GM15510 (cell line): ENCODE measurements around the gene PLIN3.

Experiments used
- POLR2A ChIP-seq: IDR thresholded peaks from 3 replicates; pipeline ENCODE4 v1.6.1; 2011; ENCODE audit warnings: borderline replicate concordance; ENCODE audit not compliant: insufficient read length; ENCODE audit errors: extremely low read depth

PLIN3 gene

DNA sequence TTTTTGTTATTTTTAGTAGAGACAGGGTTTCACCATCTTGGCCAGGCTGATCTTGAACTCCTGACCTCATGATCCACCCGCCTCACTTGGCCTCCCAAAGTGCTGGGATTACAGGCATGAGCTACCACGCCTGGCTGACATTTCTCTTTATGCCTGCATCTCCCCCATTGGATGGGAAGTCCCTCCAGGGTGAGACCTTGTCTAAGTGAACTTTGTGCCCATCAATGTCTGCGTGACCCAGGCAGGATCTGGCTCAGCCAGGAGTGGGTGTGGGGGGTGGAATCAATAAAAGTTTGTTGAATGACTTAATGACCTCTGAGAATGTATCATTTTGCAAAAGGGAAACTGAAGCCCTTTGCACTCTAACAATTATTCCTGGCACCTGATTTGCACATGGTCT, 37.0 kb upstream of the PLIN3 start:
- no peak for TF ChIP-seq POLR2A

DNA sequence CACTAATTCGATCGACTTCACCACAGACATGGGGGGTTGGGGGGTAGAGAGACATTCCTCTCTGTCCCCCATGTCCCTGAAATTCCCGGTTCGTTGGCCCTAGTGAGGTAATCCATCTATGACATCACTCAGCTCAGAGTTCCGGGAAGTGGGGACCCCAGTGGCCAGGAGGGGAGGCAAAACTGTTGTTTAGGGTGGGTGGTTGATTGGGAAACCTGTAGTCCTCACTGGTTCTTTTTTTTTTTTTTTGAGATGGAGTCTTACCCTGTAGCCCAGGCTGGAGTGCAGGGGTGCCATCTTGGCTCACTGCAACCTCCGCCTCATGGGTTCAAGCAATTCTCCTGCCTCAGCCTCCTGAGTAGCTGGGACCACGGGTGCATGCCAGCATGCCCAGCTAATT, 35.3 kb upstream of the PLIN3 start, which contains the start of gene ARRDC5:
TSS of gene ARRDC5 (minus strand) at position 101 of the 400 bp plus-strand sequence. CDS start at position 30, 71 bp downstream.
- no peak for TF ChIP-seq POLR2A

DNA sequence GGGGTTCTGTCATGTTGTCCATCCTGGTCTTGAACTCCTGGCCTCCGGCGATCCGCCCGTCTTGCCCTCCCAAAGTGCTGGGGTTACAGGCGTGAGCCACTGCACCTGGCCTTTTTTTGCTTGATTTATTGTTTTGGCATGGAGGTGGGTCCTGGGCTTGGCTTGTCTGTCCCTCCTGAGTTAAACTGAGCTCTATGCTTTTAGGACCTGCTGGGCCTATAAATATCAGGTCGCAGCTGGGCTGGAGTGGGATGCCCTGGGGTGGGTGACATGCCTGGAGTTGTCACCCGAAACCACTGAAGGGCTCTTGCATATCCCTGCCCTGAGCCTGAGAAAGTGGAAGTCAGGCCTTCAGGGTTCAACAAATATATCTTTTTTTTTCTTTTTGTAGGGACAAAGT, 29.7 kb upstream of the PLIN3 start:
- no peak for TF ChIP-seq POLR2A

DNA sequence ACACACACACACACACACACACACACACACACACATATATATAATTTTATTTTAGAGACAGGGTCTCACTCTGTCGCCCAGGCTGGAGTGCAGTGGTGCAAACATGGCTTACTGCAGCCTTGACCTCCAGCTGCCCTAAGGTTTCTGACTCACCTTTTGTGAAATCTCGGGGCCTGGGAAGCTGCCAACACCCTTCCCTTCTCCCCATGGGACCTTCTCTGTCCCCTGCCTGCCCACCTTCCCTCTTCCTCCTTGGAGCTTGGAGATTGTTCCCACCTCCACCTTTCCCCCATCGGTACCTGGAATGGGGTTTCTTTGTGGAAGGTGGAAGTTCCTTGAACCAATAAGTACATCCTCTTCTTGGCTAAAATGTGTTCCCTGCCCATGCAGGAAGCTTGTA, 28.9 kb upstream of the PLIN3 start:
- TF ChIP-seq POLR2A, result no peak

DNA sequence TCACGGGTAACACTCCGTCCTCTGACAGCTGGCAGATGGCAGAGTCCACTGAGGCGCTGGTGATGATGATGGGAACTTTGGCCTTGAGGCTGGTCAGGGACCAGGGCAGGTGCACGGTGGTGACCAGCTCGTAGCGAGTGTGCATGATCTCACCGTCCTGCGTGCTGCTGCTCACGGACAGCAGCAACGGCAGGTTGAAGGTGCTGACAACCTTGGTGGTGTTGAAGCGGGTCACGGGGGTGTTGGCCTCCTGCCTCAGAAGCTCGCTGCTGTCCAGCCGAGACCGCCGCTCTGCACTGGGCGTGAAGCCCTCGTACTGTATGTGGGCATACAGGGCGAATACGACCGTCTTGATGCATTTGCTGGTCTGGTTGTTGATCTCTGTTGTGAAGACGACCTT, 23.6 kb upstream of the PLIN3 start:
- no peak for TF ChIP-seq POLR2A

DNA sequence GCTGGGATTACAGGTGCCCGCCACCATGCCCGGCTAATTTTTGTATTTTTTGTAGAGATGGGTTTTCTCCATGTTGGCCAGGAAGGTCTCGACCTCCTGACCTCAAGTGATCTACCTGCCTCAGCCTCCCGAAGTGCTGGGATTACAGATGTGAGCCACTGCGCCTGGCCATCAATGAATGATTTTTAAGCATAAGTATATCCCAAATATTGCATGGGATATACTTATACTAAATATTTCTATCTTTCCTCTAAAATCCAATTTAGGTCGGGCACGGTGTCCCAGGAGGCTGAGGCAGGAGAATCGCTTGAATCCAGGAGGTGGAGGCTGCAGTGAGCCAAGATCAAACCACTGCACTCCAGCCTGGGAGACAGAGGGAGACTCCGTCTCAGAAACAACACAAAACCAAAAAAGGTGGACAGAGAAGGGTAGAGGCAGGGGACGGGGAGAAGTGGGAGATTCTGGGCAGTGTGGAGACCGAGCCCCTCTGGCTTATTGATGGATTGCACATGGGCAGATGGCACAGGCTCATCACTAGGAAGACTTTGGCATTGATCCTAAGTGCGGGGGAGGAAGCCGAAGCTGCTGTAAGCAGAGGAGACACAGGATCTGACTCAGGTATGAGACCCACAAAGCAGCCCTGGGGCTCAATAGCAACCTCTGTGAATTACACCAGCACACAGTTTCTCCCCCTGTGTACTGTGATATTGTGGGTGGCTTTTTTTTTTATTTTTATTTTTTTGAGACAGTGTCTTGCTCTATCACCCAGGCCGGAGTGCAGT, 21.8 kb upstream of the PLIN3 start:
- no peak for TF ChIP-seq POLR2A

DNA sequence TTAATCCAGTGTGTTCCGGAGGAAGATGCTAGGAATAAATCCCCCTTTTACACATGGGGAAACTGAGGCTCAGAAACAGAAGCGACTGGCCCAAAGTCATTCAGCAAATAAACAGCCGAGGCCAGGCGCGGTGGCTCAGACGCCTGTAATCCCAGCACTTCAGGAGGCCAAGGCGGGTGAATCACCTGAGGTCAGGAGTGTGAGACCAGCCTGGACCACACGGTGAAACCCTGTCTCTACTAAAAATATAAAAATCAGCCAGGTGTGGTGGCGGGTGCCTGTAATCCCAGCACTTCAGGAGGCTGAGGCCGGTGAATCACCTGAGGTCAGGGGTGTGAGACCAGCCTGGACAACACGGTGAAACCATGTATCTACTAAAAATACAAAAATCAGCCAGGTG, 11.6 kb upstream of the PLIN3 start:
- TF ChIP-seq POLR2A, result no peak

DNA sequence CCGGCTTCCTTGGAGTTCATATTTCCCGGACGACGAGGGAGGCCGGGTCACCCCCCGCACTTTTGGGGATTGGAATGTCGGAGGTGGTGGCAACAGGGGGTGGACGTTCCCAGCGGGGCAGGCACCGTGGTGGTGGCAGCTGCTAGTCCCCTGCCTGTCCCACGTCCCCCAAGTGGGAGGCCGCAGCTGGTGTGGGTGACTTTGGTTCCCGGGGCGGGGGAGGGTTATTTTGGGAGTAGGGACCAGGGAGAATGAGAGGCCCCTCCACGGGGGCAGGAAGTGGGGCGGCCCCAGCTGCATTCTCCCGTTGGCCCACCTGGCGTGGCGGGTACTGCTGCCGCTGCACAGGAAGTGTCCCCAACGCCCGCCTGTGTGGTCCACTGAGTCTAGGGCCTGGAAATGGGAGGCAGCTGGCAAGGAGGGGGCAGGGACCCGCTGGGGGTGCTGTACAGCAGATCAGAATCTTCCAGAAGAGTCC, 11.1 kb upstream of the PLIN3 start:
- no peak for TF ChIP-seq POLR2A

DNA sequence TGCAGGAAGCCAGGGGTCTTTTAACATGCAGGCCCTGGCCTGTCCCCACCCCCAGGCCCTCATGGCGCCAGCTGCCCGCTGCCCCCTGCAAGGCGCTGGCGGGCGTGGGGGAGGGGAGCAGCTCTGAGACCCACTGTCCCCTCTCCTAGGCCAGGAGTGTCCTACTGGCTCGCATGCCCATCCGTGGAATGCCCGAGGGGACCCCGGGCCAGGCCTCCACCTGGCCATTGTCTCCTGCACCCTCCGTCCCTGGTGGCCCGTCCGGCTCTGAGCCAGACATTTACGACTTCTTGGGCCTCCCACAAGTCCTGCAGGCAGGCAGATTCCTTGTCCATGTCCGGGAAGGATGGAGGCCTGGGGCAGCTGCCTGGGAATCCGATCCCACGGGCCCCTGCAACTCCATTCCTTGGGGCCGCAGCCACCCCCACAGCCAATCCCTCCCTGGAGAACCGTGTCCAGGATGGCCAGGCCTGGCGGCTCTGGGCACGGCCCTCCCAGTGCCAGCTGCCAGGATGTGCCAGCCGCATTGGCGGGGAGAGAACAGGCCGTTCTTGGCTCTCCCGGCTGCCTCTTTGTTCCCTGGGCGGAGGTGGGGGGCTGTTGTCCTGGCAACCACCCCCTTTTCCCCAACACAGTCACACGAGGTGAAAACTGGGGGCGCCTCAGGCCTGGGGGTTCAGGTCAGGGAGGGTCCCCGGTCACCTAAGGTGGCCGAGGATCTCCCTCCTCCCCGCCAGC, 10.5 kb upstream of the PLIN3 start:
- TF ChIP-seq POLR2A, result no peak

DNA sequence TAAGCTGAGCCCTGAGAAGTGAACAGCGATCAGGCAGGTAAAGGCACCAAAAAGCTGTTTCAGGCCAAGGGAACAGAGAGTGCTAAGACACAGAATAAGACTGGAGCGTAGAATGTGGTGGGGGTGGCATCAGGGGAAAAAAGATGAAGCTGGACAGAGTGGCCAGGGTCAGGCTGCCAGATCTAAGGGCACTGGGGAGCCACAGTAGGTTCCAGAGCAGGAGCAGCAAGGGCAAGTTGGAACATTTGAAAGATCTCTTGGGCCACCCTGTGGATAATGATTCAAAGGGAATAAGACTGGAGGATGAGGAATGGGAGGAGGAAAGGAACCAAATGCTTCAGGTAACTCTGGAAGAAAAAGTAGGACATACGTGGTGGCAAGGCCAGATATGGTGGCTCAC, 6.5 kb upstream of the PLIN3 start:
- no peak for TF ChIP-seq POLR2A

DNA sequence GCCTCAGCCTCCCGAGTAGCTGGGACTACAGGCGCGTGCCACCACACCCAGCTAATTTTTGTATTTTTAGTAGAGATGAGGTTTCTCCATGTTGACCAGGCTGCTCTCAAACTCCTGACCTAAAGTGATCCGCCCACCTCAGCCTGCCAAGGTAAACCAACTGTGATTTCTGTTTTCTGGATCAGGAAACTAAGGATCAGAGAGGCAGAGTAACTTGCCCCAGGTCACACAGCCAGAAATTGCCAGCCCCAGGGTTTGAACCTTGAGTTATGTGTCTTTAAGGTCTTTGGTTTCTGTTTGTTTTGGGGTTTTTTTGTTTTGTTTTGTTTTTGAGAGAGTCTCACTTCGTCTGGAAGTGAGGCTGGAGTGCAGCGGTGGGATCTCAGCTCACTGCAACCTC, 4.2 kb upstream of the PLIN3 start:
- no peak for TF ChIP-seq POLR2A

DNA sequence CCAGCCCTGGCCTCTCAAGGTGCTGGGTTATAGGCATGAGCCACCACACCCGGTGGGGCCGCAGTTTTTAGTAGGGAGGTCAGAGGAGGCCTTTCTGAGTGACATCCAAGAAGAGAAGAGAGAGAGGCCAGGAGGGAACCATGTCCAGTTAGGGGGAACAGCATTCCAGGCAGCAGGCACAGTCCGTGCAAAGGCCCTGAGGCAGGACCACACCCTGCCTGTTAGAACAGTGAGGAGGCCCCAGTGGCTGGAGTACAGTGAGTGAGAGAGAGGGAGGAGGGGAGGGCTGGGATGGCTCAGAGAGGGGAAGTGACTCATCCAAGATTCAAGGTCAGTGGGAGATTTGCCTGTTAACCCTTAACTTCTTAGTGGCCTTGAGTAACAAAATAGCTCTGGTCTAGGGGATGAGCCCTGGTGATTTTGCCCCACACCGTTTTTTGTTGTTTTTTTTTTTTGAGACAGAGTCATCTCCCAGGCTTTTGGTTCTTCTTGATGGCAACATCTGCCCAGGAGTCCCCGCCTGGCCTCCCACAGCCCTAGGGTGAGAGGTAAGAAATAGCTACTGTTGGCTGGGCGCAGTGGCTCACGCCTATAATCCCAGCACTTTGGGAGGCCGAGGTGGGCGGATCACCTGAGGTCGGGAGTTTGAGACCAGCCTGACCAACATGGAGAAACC, 2.7 kb upstream of the PLIN3 start:
- TF ChIP-seq POLR2A, result no peak

DNA sequence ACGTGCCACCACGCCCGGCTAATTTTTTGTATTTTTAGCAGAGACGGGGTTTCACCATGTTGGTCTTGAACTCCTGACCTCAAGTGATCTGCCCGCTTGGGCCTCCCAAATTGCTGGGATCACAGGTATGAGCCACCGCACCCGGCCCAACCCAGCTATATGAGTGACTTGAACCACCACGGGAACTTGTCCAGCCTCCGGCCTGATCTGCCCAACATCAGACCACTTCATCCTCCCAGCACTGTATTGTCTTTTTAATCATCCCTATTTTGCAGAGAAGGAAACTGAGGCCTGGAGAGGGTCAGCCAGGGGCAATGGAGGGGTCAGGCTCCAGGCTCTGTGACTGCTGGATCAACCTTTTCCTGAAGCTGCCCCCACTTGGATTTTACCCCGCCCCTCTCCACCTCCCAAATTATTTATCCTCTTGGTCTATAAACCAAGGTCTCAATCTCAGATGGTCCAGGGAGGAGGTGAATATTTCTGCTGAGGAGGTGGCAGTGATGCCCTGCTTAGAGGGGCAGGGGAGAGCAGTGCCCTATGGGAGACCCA, 893 bp upstream of the PLIN3 start:
- no peak for TF ChIP-seq POLR2A

DNA sequence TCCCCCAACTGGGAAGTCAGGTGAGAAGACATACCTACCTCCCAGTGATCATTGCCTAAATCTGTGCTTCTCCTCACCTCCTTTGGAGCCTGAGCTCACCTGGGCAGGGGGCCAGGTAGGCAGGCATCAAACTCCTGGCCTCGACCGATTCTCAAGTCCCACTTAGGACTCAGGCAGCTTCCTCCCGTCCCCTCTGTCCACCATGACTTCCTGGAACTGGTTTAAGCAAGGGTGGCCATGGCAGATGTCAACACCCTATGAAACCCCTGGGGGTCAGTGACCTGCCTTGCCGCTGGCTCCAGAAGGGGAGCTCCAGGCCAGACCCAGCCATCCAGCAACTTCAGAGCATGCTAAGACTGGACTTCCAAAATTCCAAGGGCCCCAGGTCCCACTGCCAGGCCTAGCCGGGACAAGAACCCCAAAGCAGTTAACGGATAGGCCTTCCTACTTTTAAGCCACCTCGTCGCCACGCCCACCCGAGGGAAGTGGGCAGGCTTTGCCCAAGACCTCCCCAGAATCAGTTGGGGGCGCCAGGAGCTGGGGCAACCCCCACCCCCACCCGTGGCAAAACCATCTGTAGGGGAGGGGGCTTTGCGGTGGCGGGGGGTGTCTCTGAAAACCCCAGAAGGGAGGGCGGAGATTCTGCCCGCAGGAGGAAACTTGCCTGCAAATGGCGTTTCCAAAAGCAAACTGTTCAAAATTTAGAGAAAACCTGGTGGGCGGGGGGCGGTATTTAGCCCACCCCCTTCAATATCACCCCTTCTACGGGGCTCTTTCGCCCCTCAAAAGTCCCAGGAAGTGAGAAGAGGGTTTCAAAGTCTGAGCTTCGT, 657 bp downstream of the PLIN3 start:
- no peak for TF ChIP-seq POLR2A
